HepG2 (cell line): ENCODE results near the gene MAP2K2. TPM values are rescaled to one million over a fixed set of nuclear protein-coding genes. Genes with fewer than 3 reads are reported as not detected.

Experiments
- ASH2L ChIP-seq: fragments of 300-600, 200-600 bp; sonication (generic); IDR thresholded peaks from 2 replicates; pipeline ENCODE4 v1.7.0; 2017; ENCODE audit warnings: low read depth, mild to moderate bottlenecking, moderate library complexity, mixed read lengths, low read length; ENCODE audit not compliant: insufficient read length
- BRD4 ChIP-seq: sonication (generic); formaldehyde crosslinking; IDR thresholded peaks from 2 replicates; pipeline ENCODE4 v1.4.0; 2020; ENCODE audit warnings: missing genetic modification reagents
- CC2D1A ChIP-seq: sonication (generic); formaldehyde crosslinking; IDR thresholded peaks from 2 replicates; pipeline ENCODE4 v1.8.1; 2023; ENCODE audit warnings: mild to moderate bottlenecking, missing genetic modification reagents
- GZF1 ChIP-seq: sonication (generic); formaldehyde crosslinking; IDR thresholded peaks from 2 replicates; pipeline ENCODE4 v1.5.1; 2020; ENCODE audit warnings: mild to moderate bottlenecking, missing genetic modification reagents
- HMGA1 ChIP-seq: sonication (generic); formaldehyde crosslinking; conservative IDR thresholded peaks from 2 replicates; pipeline ENCODE4 v1.4.0; 2020; ENCODE audit warnings: missing genetic modification reagents
- KLF13 ChIP-seq: sonication (generic); formaldehyde crosslinking; IDR thresholded peaks from 2 replicates; pipeline ENCODE4 v1.4.0; 2020; ENCODE audit warnings: mild to moderate bottlenecking, missing genetic modification reagents
- MED1 ChIP-seq: sonication (generic); formaldehyde crosslinking; IDR thresholded peaks from 2 replicates; pipeline ENCODE4 v1.4.0; 2020; ENCODE audit warnings: missing genetic modification reagents
- MLXIP ChIP-seq: sonication (generic); formaldehyde crosslinking; IDR thresholded peaks from 2 replicates; pipeline ENCODE4 v1.9.0; 2021; ENCODE audit warnings: missing genetic modification reagents, borderline replicate concordance
- NAIF1 ChIP-seq: sonication (generic); formaldehyde crosslinking; IDR thresholded peaks from 2 replicates; pipeline ENCODE4 v1.5.0; 2020; ENCODE audit warnings: mild to moderate bottlenecking, missing genetic modification reagents, borderline replicate concordance
- NRL ChIP-seq: sonication (generic); formaldehyde crosslinking; IDR thresholded peaks from 2 replicates; pipeline ENCODE4 v1.5.0; 2020; ENCODE audit warnings: missing genetic modification reagents, mild to moderate bottlenecking, moderate library complexity, borderline replicate concordance
- PCBP2 ChIP-seq: fragments of 200-400 bp; formaldehyde crosslinking; optimal IDR thresholded peaks from 2 replicates; pipeline ENCODE3; 2018; ENCODE audit warnings: low read length, low read depth; ENCODE audit not compliant: poor library complexity, severe bottlenecking
- TFE3 ChIP-seq: IDR thresholded peaks from 2 replicates; pipeline ENCODE4 v1.6.1; 2016
- TOE1 ChIP-seq: sonication (generic); formaldehyde crosslinking; IDR thresholded peaks from 2 replicates; pipeline ENCODE4 v1.4.0; 2020; ENCODE audit warnings: mild to moderate bottlenecking, missing genetic modification reagents
- ZFP91 ChIP-seq: sonication (generic); formaldehyde crosslinking; IDR thresholded peaks from 2 replicates; pipeline ENCODE4 v1.9.0; 2022; ENCODE audit warnings: missing genetic modification reagents, mild to moderate bottlenecking, borderline replicate concordance
- ZNF230 ChIP-seq: sonication (generic); formaldehyde crosslinking; IDR thresholded peaks from 2 replicates; pipeline ENCODE4 v1.4.0; 2020; ENCODE audit warnings: mild to moderate bottlenecking, missing genetic modification reagents
- ZNF263 ChIP-seq: sonication (generic); formaldehyde crosslinking; IDR thresholded peaks from 2 replicates; pipeline ENCODE4 v1.4.0; 2020; ENCODE audit warnings: missing genetic modification reagents
- ZNF576 ChIP-seq: sonication (generic); formaldehyde crosslinking; IDR thresholded peaks from 2 replicates; pipeline ENCODE4 v1.4.0; 2020; ENCODE audit warnings: mild to moderate bottlenecking, missing genetic modification reagents
- ZNF607 ChIP-seq: sonication (generic); formaldehyde crosslinking; IDR thresholded peaks from 2 replicates; pipeline ENCODE4 v1.5.1; 2020; ENCODE audit warnings: missing genetic modification reagents, mild to moderate bottlenecking, borderline replicate concordance
- ZNF7 ChIP-seq: IDR thresholded peaks from 2 replicates; pipeline ENCODE4 v1.6.1; 2016; ENCODE audit warnings: missing biosample characterization, missing genetic modification reagents
- ZNF724P ChIP-seq: sonication (generic); formaldehyde crosslinking; IDR thresholded peaks from 2 replicates; pipeline ENCODE4 v1.8.0; 2022; ENCODE audit warnings: missing genetic modification reagents, borderline replicate concordance
- ZNF773 ChIP-seq: sonication (generic); formaldehyde crosslinking; IDR thresholded peaks from 2 replicates; pipeline ENCODE4 v1.4.0; 2020; ENCODE audit warnings: missing genetic modification reagents, borderline replicate concordance
- ZNF780A ChIP-seq: sonication (generic); formaldehyde crosslinking; IDR thresholded peaks from 2 replicates; pipeline ENCODE4 v1.8.0; 2022; ENCODE audit warnings: mild to moderate bottlenecking, missing genetic modification reagents, moderate library complexity
- ZSCAN25 ChIP-seq: sonication (generic); formaldehyde crosslinking; IDR thresholded peaks from 2 replicates; pipeline ENCODE4 v1.8.0; 2022; ENCODE audit warnings: mild to moderate bottlenecking, missing genetic modification reagents
- polyA plus RNA-seq, 8 experiments: library from polyadenylated mRNA; depleted of rRNA in 3 of 8; stranded (reverse) in 7 of 8; unstranded in 1 of 8; fragments of >200 nt; fragmentation: Illumina TruSeq in 4 of 8; extraction: Trizol in 4 of 8; gene quantifications; 2 replicates each; pipeline versions ENCODE4 v1.2.1 to v1.2.3, GENCODE V29; 2011 to 2016; ENCODE audit warnings: low read depth in 4 of 8, missing spikeins in 1 of 8, mixed read lengths in 1 of 8; ENCODE audit not compliant: insufficient read depth in 1 of 8
- total RNA-seq, 5 experiments: library from RNA; depleted of rRNA; stranded (reverse); fragments of >200 nt; fragmentation: Illumina TruSeq; extraction: Trizol; gene quantifications; 2 replicates each; pipeline ENCODE4 v1.2.3, GENCODE V29; 2016; ENCODE audit warnings: low read depth in 1 of 5

MAP2K2 gene
- total and polyA plus RNA-seq, 2 of the 13 experiments (the other 11 are each of a cell fraction or from before 2014, with no cell fraction given): 70.3 to 80.9 TPM

GRCh38 chr19:4123615-4124568 lies at the start of gene MAP2K2 (continued):
- TF ChIP-seq MLXIP (CRISPR knock-in tag): no peak
- TF ChIP-seq TOE1 (CRISPR knock-in tag): no peak
- 0 out of 2 replicates have a peak, but pooled peaks have one; percentile 63 for TF ChIP-seq ZNF230 (CRISPR knock-in tag)
- peak; percentile 56; the same call in 1 of the 2 replicates for TF ChIP-seq BRD4 (CRISPR knock-in tag)
- peak; percentile 42; the same call in 1 of the 2 replicates for TF ChIP-seq ZNF576
- TF ChIP-seq TFE3 (CRISPR knock-in tag): peak; percentile 75
- no peak for TF ChIP-seq HMGA1 (CRISPR knock-in tag)
- TF ChIP-seq PCBP2: no peak
- no peak for TF ChIP-seq CC2D1A (CRISPR knock-in tag)
- peak; percentile 63 for TF ChIP-seq ZNF263 (CRISPR knock-in tag)
- no peak for TF ChIP-seq ZNF773 (CRISPR knock-in tag)
- TF ChIP-seq ZNF607 (CRISPR knock-in tag): peak; percentile 93
- TF ChIP-seq GZF1 (CRISPR knock-in tag): peak; percentile 78; the same call in 1 of the 2 replicates
- TF ChIP-seq ZSCAN25: peak; percentile 84; the same call in 1 of the 2 replicates
- TF ChIP-seq ASH2L: peak; percentile 45
- peak; percentile 80 for TF ChIP-seq ZFP91
- TF ChIP-seq MED1 (CRISPR knock-in tag): peak; percentile 63; the same call in 1 of the 2 replicates
- TF ChIP-seq ZNF780A (CRISPR knock-in tag): no peak
- 0 out of 2 replicates have a peak, but pooled peaks have one; percentile 74 for TF ChIP-seq ZNF724P (CRISPR knock-in tag)
- TF ChIP-seq NAIF1: no peak
- peak; percentile 75 for TF ChIP-seq NRL (CRISPR knock-in tag)
- no peak for TF ChIP-seq ZNF7 (CRISPR knock-in tag)
- peak; percentile 82 for TF ChIP-seq KLF13 (CRISPR knock-in tag)
